HUES64 (cell line): Measurements from ENCODE around the gene CRPPA.
"Not testable (repeated sequence)": the region's sequence is repeated elsewhere in the genome, so short reads cannot be mapped to it uniquely, and the experiment has no call there.

Source experiments
- H3K27ac ChIP-seq: 2 replicates; pipeline ENCODE4 v1.7.0; 2013; ENCODE audit warnings: low read depth, low read length, inconsistent platforms
- H3K27me3 ChIP-seq: 2 replicates; pipeline ENCODE4 v1.6.1; 2013; ENCODE audit warnings: mild to moderate bottlenecking, low read length; ENCODE audit not compliant: insufficient read depth
- H3K36me3 ChIP-seq: 2 replicates; pipeline ENCODE4 v1.6.1; 2013; ENCODE audit warnings: mild to moderate bottlenecking, low read length; ENCODE audit not compliant: insufficient read depth
- H3K4me1 ChIP-seq: 2 replicates; pipeline ENCODE4 v1.6.1; 2013; ENCODE audit warnings: mild to moderate bottlenecking, low read length, moderate library complexity; ENCODE audit not compliant: insufficient read depth
- H3K4me3 ChIP-seq: 2 replicates; pipeline ENCODE4 v1.5.1; 2013; ENCODE audit warnings: mild to moderate bottlenecking, low read length, moderate library complexity
- H3K9ac ChIP-seq: 2 replicates; pipeline ENCODE4 v1.6.1; 2013; ENCODE audit warnings: mild to moderate bottlenecking, low read depth, low read length
- H3K9me3 ChIP-seq: 2 replicates; pipeline ENCODE4 v1.6.1; 2013; ENCODE audit warnings: low read depth, low read length; ENCODE audit not compliant: insufficient read depth
- whole genome bisulfite sequencing: fragments of 150-250, 120-280 bp; methylation state at CpG from one replicate; pipeline ENCODE4 v1.1.7; 2013; ENCODE audit warnings: missing lambda C conversion rate; 5-methylcytosine and 5-hydroxymethylcytosine counted together

CRPPA gene

DNA sequence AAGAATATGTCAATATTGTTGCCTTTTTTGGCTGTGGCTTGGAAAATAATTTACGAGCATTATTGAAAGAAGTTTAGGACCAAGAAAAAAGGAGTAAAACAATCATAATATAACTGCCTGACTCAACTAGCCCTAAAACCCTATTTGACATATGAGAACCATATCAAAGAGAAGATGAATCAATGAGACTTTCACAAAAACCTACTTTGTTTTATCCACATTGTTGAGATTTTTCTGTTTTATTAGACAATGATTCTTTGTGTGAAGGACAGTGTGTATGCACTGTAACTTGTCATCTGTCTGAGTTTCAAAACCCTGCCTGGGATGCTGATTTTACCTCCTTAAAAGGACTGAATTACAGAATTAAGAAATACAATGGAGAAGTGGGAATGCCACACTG, 25.2 kb upstream of the CRPPA start:
- Histone ChIP-seq H3K4me3 (no peak overlapping the region), H3K36me3 (no peaks in the 10 kb centered on the region), H3K27ac (no peak overlapping the region), H3K9me3 (no peaks in the 10 kb centered on the region), H3K9ac (no peak overlapping the region), H3K27me3 (no peaks in the 10 kb centered on the region), H3K4me1 (no peaks in the 10 kb centered on the region)
- 100% methylated on average over 1 of the region's 1 CpG for WGBS

DNA sequence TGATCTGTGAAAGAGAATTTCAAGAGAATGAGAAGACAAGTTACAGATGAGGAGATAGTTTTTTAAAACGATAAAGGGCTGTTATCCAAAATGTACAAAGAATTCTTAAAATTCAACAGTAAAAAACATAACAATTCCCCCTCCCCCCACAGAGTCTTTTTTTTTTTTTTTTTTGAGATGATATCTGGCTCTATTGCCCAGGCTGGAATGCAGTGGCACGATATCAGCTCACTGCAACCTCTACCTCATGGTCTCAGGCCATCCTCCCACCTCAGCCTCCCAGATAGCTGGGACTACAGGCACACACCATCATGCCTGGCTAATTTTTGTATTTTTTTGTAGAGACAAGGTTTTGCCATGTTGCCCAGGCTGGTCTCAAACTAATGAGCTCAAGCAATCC, 22.5 kb upstream of the CRPPA start:
- H3K9me3 ChIP-seq, H3K36me3 ChIP-seq, H3K9ac ChIP-seq, H3K4me3 ChIP-seq, H3K27me3 ChIP-seq, H3K27ac ChIP-seq, H3K4me1 ChIP-seq: not testable (repeated sequence)
- 93% methylated on average over 1 of the region's 2 CpGs for WGBS

- H3K4me1 ChIP-seq: no peaks in the 10 kb centered on the region
Observed at GRCh38 chr7:16438988-16439387, 17.6 kb upstream of the CRPPA start.

DNA sequence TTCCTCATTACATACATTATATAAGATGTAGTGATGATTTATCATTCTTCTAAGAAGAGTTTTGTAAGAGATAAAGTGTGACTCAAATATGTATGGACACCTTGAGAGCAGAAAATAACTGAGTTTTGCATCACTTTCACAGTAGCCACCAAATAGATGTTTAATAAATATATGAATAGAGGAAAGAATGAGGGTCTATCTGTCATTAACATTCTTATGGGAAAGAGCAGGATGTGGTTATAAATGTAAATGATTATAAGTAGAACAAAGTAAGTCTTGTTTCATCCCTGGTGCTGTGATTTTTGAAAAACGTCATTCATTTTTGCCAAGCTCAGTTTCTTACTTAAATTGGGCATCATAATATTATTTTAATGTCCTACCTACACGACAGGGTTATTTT, 15.0 kb upstream of the CRPPA start:
- 67% methylated on average over 1 of the region's 2 CpGs for WGBS
- Histone ChIP-seq H3K9ac (no peak overlapping the region), H3K36me3 (no peaks in the 10 kb centered on the region), H3K9me3 (no peaks in the 10 kb centered on the region), H3K4me3 (no peak overlapping the region), H3K4me1 (no peaks in the 10 kb centered on the region), H3K27ac (no peak overlapping the region), H3K27me3 (no peaks in the 10 kb centered on the region)

More at GRCh38 chr7:16438988-16439387, 17.6 kb upstream of the CRPPA start:
- Histone ChIP-seq H3K9me3 (no peaks in the 10 kb centered on the region), H3K27ac (no peak overlapping the region), H3K27me3 (no peaks in the 10 kb centered on the region), H3K9ac (no peak overlapping the region), H3K4me3 (no peak overlapping the region), H3K36me3 (no peaks in the 10 kb centered on the region)

DNA sequence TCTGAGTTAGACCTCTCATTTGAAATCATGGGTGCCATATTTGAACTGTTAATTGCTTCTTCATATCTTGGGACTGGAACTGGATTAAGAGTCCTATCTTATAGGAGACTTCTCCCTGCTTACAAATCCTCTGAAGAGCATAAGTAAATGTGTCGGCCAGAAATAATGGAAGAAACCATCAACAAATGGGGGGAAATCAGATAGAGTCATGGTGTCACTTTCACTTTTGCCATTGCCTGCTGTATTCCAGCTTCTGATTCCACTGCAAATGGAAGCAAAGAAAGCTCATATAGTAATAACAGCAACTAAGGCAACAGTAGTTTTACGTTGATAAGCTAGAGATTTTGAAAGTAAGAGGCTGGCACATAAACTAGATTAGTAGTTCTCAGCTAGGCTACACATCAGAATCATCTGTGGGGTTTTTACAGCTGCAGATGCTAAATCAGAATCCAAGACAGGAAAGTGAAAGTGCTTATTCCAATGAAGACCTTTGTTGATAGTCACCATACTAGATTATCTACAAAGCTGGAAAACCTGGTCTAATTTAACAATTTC, 12.3 kb upstream of the CRPPA start:
- 92% methylated on average over 2 of the region's 2 CpGs for WGBS
- no peak overlapping the region for H3K9ac ChIP-seq

GRCh38 chr7:16432425-16432731, 11.0 kb upstream of the CRPPA start:
- no CpG with 5 or more reads among the region's 1 CpG for WGBS
- H3K9me3 ChIP-seq: no peaks in the 10 kb centered on the region
- H3K27ac ChIP-seq: no peak overlapping the region
- no peaks in the 10 kb centered on the region for H3K27me3 ChIP-seq
- H3K4me1 ChIP-seq: no peaks in the 10 kb centered on the region
- no peak overlapping the region for H3K4me3 ChIP-seq
- H3K9ac ChIP-seq: no peak overlapping the region
- no peaks in the 10 kb centered on the region for H3K36me3 ChIP-seq

More for the DNA sequence above, 12.3 kb upstream of the CRPPA start:
- H3K36me3 ChIP-seq: no peaks in the 10 kb centered on the region
- no peaks in the 10 kb centered on the region for H3K4me1 ChIP-seq
- no peaks in the 10 kb centered on the region for H3K9me3 ChIP-seq
- H3K4me3 ChIP-seq: no peak overlapping the region
- no peak overlapping the region for H3K27ac ChIP-seq
- H3K27me3 ChIP-seq: no peaks in the 10 kb centered on the region

DNA sequence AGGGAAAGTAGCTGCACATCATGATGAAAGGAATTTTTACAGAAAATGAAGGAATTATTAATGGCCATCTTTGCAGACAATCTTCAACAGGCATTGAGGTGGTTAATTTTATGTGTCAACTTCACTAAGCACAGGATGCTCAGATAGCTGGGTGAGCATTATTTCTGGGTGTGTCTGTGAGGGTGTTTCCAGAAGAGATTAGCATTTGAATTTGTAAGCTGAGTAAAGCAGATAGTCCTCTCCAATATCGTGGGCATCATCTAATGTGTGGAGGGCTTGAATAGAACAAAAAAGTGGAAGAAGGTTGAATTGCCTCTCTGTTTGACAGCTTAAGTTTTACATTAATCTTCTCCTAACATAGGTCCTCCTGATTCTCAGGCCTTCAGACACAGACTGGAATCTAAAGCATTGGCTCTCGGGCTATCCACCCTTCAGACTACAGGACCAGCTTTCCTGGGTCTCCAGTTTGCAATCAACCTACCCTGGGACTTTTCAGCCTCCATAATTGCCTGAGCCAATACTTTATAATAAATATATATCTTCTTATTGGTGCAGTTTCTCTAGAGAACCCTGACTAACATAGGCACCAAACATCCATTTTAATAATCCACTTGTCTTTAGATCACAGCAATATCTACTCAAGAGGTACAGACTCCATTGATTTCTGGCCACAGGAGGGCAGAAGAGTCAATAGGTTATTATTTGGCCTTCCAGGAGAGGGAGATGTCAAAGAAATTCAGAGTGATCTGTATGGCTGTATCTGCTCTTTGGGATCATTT, 10.5 kb upstream of the CRPPA start:
- Histone ChIP-seq H3K9ac (no peak overlapping the region), H3K27ac (no peak overlapping the region), H3K4me1 (no peaks in the 10 kb centered on the region), H3K9me3 (no peaks in the 10 kb centered on the region), H3K27me3 (no peaks in the 10 kb centered on the region), H3K4me3 (no peak overlapping the region), H3K36me3 (no peaks in the 10 kb centered on the region)
- WGBS: 82% methylated on average over 2 of the region's 2 CpGs

DNA sequence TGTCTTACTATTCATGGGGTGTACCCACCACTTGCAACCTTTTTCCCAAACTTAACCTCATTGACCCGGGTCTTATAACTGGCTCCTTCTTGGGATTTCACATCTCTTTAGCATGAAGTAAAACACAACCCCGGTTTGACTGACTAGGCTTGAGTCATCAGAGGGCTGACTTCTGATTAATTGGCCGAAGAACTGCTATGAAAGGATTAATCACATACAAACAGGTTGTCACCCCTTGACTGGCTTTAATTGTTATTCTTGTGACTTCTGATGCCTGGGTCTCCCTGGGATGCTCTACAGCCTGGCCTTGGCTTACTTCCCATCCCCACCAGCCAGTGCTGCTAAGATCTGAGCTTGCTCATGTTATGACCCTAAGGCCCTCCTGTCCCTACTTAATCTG, 8.8 kb upstream of the CRPPA start:
- no peak overlapping the region for H3K9ac ChIP-seq
- 91% methylated on average over 3 of the region's 3 CpGs for WGBS
- H3K4me3 ChIP-seq: no peak overlapping the region
- H3K27me3 ChIP-seq: no peaks in the 10 kb centered on the region
- H3K4me1 ChIP-seq: no peaks in the 10 kb centered on the region
- H3K9me3 ChIP-seq: no peaks in the 10 kb centered on the region
- H3K36me3 ChIP-seq: no peaks in the 10 kb centered on the region
- no peak overlapping the region for H3K27ac ChIP-seq

- 83% methylated on average over 2 of the region's 2 CpGs for WGBS
- no peaks in the 10 kb centered on the region for H3K9me3 ChIP-seq
Observed at GRCh38 chr7:16428672-16429071, 7.3 kb upstream of the CRPPA start.

GRCh38 chr7:16428182-16428581, 6.8 kb upstream of the CRPPA start:
- Histone ChIP-seq H3K27me3 (no peaks in the 10 kb centered on the region), H3K9me3 (no peaks in the 10 kb centered on the region), H3K4me3 (no peak overlapping the region), H3K4me1 (no peaks in the 10 kb centered on the region), H3K36me3 (no peaks in the 10 kb centered on the region), H3K27ac (no peak overlapping the region), H3K9ac (no peak overlapping the region)

More at GRCh38 chr7:16428672-16429071, 7.3 kb upstream of the CRPPA start:
- Histone ChIP-seq H3K4me3 (no peak overlapping the region), H3K4me1 (no peaks in the 10 kb centered on the region), H3K27me3 (no peaks in the 10 kb centered on the region), H3K27ac (no peak overlapping the region), H3K9ac (no peak overlapping the region), H3K36me3 (no peaks in the 10 kb centered on the region)

DNA sequence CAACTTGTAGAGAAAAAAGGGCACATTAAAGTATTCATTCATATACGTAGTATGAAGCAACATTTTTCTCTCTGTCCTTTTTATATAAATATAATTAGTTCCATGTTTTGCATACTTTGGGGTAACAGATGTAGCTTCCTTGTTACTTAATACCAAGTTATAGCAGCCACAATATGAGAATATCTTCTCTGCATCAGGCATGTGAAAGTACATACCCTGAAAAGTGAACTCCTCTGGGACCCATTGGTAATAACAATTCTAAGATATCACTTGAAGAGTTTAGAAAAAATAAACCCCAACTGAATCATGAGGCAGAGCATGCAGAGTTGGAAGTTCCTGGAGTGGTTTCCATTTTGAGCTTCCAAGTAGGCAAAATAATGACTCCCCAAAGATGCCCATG, 2.4 kb upstream of the CRPPA start:
- Histone ChIP-seq H3K9me3 (no peaks in the 10 kb centered on the region), H3K9ac (no peak overlapping the region), H3K27me3 (peaks cover 25% of the 10 kb centered on the region), H3K36me3 (no peaks in the 10 kb centered on the region), H3K27ac (no peak overlapping the region), H3K4me3 (no peak overlapping the region), H3K4me1 (peaks cover 8% of the 10 kb centered on the region)
- WGBS: no CpG with 5 or more reads among the region's 1 CpG

DNA sequence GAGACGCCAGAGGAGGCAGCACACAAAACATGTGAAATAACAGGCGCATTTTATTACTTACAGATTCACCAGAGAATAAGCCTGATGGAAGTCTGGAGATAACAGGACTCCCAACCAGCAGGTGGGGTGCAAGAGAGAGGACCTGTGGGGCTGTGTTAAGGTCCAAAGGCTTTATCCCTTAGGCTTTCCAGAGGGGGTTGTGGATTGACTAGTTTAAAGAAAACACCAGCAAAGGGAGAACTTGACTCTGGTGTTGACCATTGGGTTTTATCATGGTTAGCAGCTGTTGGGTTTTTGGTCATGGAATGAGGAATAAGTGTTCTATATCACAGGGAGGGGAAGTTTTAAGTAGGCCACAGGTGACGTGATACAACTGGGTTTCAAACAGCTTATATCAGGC, 1.6 kb upstream of the CRPPA start:
- Histone ChIP-seq H3K9me3 (no peaks in the 10 kb centered on the region), H3K9ac (no peak overlapping the region), H3K36me3 (no peaks in the 10 kb centered on the region), H3K27ac (no peak overlapping the region), H3K4me1 (peaks cover 8% of the 10 kb centered on the region), H3K4me3 (no peak overlapping the region), H3K27me3 (peaks cover 25% of the 10 kb centered on the region)
- 88% methylated on average over 3 of the region's 3 CpGs for WGBS
